ENCODE data around the gene MYOM3. TPM values are rescaled to one million over a fixed set of nuclear protein-coding genes. Genes with fewer than 3 reads are reported as not detected.

The MYOM3 gene
- total and polyA plus RNA-seq, 2 of the 13 experiments (the other 11 are each of a cell fraction or from before 2014, with no cell fraction given): 5.8 to 15.3 TPM

GRCh38 chr1:24084050-24084449 lies 27.9 kb downstream of the MYOM3 start:
- CTCF ChIA-PET (ENCODE audit: low intra/inter-chr PET ratio, low total read pairs): no interaction called here
- H2AFZ ChIP-seq (ENCODE audit: low read length): no peak overlapping the region
- H3K4me1 ChIP-seq (ENCODE audit: insufficient read depth, low read length): no peaks in the 10 kb centered on the region
- H3K79me2 ChIP-seq (ENCODE audit: insufficient read depth, low read length): no peaks in the 10 kb centered on the region
- no peak overlapping the region for H3K9ac ChIP-seq (ENCODE audit: insufficient read depth, low read depth, low read length)
- DNase-seq (ENCODE audit: low spot score) (no peak), ATAC-seq (no peak), FAIRE-seq (no peak)
- no TSS peak for BruUV-seq (replicated peaks)
- H3K27me3 ChIP-seq (ENCODE audit: control insufficient read depth in 1 of 2, insufficient read depth in 2 of 2, low read length in 2 of 2): no peaks in the 10 kb centered on the region
- no peaks in the 10 kb centered on the region for H4K20me1 ChIP-seq (ENCODE audit: insufficient read depth, low read length)
- H3K27ac ChIP-seq (ENCODE audit: extremely low read length, insufficient read depth, low read length): no peak overlapping the region
- 91% methylated on average over 7 of the region's 7 CpGs for WGBS (ENCODE audit: low lambda C conversion rate)
- intact Hi-C loops (cut with micrococcal nuclease; ENCODE audit: unreplicated experiment): no loop called here
- no peak for TF ChIP-seq RNF2 (conservative IDR thresholded peaks at IDR 0.05; ENCODE audit: low read depth)
- TF ChIP-seq ZNF776 (CRISPR knock-in tag; IDR thresholded peaks at IDR 0.05): no peak
- no peak for TF ChIP-seq SIN3A (IDR thresholded peaks at IDR 0.05; ENCODE audit: borderline replicate concordance, low read depth, low read length)
- no peak for TF ChIP-seq ZFAT (CRISPR knock-in tag; conservative IDR thresholded peaks at IDR 0.05)
- no peak for TF ChIP-seq ZNF335 (CRISPR knock-in tag; IDR thresholded peaks at IDR 0.05)
- no peak for TF ChIP-seq JUN (CRISPR knock-in tag; IDR thresholded peaks at IDR 0.05)
- TF ChIP-seq ZNF781 (CRISPR knock-in tag; IDR thresholded peaks at IDR 0.05; ENCODE audit: borderline replicate concordance, not compliant biosample characterization): no peak
- TF ChIP-seq ELK4 (CRISPR knock-in tag; IDR thresholded peaks at IDR 0.05; ENCODE audit: borderline replicate concordance): no peak
- no peak for TF ChIP-seq ZSCAN20 (CRISPR knock-in tag; IDR thresholded peaks at IDR 0.05; ENCODE audit: borderline replicate concordance)
- no peak for TF ChIP-seq DMAP1 (CRISPR knock-in tag; IDR thresholded peaks at IDR 0.05)
- no peak for TF ChIP-seq RFXAP (CRISPR knock-in tag; IDR thresholded peaks at IDR 0.05; ENCODE audit: borderline replicate concordance)
- TF ChIP-seq HOMEZ (CRISPR knock-in tag; IDR thresholded peaks at IDR 0.05; ENCODE audit: low read depth): no peak
- no peak for TF ChIP-seq KDM5B (CRISPR knock-in tag; IDR thresholded peaks at IDR 0.05; ENCODE audit: borderline replicate concordance)
- TF ChIP-seq ZNF329 (CRISPR knock-in tag; IDR thresholded peaks at IDR 0.05; ENCODE audit: low read depth): no peak
- TF ChIP-seq U2AF1 (optimal IDR thresholded peaks at IDR 0.05; ENCODE audit: low read depth, low read length): no peak
- TF ChIP-seq ZNF562 (CRISPR knock-in tag; IDR thresholded peaks at IDR 0.05; ENCODE audit: borderline replicate concordance): no peak
- H3K4me2 ChIP-seq (ENCODE audit: low read depth, low read length): no peak overlapping the region
- H3K9me3 ChIP-seq (ENCODE audit: low read length): no peaks in the 10 kb centered on the region
- H3K36me3 ChIP-seq (replicated peaks in 1 of 2; ENCODE audit: control insufficient read depth in 1 of 2, insufficient read depth in 2 of 2, low read length in 2 of 2): peaks cover 6 to 45% of the 10 kb centered on the region in 2 experiments; a peak in 4 of 5 replicates
- no peak overlapping the region for H3K4me3 ChIP-seq (replicated peaks in 1 of 3; ENCODE audit: insufficient read depth in 1 of 3, low read depth in 2 of 3, low read length in 3 of 3)
- in situ Hi-C loops (cut with HindIII; ENCODE audit: extremely low pct_ligation_motif_present, low pct_unique_long_range_greater_than_20kb): no loop called here
- POLR2A ChIA-PET: interaction anchor here (0.9 kb wide), 1 partner anchor 28 kb away, joined by 3 read pairs; the partner anchor contains the start of gene MYOM3

All from HepG2 (cell line).